DMS79 (cell line): ENCODE measurements around the gene FAM47E.

Experiments
- DNase-seq: peaks from one replicate; lab custom pipeline; 2025; lab: John Stamatoyannopoulos, UW

The FAM47E gene

DNA sequence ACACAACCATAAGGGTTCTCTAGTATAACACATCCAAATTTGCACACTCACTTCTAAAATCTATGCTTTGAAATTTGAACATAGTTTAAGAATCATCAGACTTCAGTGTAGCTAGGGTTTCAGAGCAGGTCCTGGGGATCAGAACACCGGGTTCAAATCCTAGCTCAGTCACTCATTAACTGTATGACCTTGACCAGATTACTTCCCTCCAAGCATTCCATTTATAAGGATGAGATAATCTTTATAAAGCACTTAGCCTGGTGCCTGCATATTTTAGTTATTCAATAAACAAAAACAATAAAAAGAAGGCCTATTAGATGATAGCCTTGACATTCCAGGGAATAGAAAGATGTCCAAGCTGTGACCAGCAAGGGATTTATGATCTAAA lies 50.2 kb downstream of the FAM47E start:
- DNase-seq = no peak

- DNase-seq = no peak
These were observed 51.4 kb downstream of the FAM47E start for GRCh38 chr4:76302826-76303438.

GRCh38 chr4:76305033-76305687 lies 53.6 kb downstream of the FAM47E start:
- no peak for DNase-seq

DNA sequence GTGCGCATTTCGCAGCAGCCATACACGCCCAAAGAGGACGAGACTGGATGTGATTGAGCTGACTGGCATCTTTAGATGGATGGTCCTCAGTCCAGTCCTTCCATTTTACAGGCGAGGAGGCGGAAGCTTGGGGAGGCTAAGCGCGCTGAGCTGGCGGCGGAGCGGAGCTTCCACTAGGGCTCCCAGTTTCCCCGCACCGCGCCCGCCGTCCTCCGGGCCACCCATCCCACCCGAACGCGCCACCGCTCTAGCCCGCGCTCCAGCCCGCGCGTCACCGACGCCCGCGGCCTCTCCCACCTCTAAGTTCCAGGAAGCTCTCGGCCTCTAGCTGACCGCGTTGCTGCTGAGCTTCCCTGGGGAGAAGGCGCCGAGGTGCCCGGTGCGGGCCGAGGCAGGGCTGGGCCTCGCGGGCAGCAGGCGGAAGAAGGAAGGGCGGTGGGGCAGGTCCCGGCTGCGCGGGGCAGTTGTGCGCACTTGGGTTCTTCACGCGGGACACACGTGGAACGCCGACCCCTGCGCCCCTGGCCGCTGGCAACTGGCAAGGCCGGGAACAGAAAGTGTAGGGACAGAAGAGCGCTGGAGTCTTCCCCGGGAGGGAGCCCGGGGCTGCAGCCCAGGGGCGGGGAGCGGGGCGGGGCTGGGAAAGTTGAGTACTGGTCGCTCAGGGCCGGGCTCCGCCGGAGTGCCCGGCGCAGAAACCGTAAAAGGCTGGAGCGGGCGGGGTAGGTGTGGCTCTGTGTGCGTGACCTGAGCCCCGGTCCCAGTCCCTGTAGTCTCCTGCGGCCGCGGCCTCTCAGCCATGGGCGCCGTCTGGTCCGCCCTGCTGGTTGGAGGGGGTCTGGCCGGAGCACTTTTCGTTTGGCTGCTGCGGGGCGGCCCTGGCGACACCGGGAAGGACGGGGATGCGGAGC lies 54.7 kb downstream of the FAM47E start, which contains the start of gene STBD1:
TSS of gene STBD1 (plus strand) at position 763 of the 911 bp plus-strand sequence. CDS start at position 800, 37 bp downstream.
- no peak for DNase-seq

DNA sequence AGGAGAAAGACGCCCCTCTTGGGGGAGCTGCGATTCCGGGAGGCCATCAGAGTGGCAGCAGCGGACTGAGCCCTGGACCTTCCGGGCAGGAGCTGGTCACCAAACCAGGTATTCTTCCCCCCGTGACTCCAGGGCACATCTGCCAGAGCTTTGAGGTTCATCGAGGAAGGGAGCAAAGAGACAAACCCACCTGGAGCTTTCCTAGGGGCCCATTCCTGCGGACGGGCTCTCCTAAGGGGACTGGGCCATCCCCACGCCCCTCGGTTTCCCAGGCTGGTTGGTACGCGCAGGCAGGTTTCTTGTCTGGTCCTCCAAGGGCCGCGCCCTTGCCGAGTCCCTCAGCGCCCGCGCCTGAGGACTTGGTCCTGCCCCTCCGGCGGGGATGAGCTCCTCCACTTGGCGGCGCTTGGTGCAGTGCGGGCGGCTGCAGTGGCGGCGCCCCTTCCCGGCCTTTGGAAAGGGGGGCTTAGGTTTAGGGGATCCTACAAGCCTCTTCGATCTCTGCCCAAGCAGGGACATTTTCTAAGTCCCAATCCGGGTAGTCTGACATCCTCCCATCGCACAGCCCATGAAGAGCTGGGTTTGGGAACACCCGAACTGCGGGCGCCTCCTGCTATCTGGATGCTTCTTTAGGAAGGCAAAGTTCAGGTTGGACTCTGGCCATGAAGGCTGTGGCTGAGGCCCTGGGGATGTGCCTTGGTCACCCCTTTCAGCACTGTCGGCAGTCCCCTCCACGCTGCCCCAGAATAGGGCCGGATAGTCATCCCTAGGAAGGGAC lies 55.5 kb downstream of the FAM47E start:
- no peak for DNase-seq

DNA sequence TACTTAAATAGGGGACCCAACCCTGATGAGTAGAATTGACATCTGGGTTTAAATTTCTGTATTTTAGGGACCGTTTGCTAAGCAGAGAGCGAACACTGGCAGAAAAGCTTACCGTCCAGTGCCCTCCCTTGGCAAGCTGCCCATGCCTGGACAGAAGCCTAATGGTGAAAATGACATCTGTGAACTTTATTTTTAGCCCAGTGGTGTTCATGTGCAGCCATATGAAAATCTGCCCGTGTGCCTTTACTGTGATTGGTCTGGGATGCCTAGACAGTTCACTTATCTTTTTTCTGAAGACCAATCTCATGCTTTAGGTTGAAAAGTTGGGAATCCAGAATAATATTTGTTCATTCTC lies 56.1 kb downstream of the FAM47E start:
- DNase-seq = no peak

GRCh38 chr4:76308548-76308947 lies 57.0 kb downstream of the FAM47E start:
- no peak for DNase-seq

DNA sequence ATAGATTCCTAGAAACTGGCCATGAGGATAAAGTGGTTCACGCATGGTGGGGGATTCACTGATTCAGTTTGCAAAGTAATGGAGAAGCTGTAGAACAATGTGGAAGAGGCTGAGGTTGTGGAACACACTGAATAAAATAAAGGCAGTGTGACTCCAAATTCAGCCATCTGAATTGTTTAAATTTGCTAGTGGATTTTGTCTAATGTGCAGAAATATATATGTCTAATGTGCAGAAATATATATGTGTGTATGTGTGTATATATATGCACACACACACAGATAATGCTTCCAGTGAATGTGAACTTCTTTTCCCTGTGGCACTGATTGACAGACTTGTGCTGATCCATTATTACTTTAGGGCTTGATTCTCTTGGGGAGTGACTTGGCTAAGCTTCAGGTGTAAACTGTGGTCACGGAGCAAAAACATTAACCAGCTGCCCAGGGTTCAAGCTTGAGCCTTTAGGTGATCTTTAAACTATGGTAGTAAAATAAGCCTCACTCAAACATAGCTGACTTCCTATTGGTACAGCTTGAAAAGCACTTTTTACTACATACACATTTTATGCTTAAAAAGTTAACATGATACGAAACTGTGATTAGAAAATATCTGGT lies 58.5 kb downstream of the FAM47E start:
- no peak for DNase-seq

- DNase-seq = no peak
These were observed 59.2 kb downstream of the FAM47E start for GRCh38 chr4:76310683-76311082.

DNA sequence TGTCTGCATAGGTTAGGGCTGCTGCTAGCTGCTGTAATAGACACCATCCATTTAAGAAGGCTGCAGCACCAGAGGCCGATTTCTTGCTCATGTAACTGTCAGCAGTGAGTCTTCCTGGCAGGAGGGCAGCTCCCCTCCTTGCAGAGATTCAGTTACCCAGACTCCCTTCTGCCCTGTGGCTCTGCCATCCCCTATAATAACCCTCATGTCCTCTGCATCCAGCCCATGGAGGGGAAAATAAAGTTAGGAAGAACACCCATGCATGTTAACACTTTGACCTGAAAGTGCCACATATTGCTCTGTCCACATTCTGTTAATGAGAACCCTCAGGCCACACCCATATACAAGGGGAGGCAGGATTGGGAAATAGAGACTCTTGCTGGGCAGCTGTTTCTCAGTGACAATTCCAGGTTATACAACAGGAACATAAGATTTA lies 60.4 kb downstream of the FAM47E start:
- no peak for DNase-seq

GRCh38 chr4:76312457-76312856 lies 60.9 kb downstream of the FAM47E start:
- DNase-seq = no peak

DNA sequence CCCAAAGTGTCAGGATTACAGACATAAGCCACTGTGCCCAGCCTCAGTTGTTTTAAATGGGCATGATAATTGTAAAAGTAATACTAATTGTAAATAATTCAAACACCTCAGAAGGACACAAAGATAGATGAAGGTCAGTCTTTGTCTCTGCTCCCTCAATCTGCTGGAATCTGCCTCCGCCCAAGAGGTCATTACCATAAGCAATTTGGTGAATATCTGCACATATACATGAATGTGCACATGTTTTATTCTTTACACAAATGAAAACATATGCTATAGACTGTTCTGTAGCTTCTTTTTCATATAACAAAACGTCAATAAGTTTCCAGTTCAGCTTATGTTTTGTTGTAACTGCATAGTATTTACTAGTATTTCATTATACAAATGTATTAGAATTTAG lies 62.0 kb downstream of the FAM47E start:
- no peak for DNase-seq

DNA sequence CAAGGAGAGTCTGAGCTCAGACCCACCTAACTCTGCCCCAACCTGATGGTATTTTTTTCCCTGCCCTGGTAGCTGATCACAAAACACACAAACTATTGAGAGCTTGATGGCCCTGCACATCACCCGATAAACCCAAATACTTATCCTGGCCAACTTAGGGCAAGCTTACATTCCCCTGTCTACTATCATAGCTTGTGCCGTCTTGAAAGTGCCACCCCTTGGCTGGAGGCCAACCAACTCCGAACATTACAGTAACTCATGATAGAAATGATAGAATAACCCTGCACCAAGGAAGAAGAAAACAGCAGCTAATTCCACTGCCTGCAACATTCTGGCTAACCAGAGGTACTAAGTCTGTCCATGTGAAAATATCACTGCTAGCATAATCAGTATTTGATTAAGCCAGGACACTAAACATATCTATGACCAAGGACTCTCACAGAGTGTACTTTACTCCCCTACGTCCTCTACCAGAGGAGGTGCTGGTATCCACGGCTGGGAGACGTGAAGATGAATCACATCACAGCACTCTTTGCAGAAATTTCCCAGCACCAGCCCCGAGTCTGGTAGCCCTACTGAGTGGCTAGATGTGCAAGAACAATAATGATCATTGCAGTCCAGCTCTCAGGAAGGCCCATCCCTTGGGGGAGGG lies 63.9 kb downstream of the FAM47E start:
- DNase-seq = no peak

DNA sequence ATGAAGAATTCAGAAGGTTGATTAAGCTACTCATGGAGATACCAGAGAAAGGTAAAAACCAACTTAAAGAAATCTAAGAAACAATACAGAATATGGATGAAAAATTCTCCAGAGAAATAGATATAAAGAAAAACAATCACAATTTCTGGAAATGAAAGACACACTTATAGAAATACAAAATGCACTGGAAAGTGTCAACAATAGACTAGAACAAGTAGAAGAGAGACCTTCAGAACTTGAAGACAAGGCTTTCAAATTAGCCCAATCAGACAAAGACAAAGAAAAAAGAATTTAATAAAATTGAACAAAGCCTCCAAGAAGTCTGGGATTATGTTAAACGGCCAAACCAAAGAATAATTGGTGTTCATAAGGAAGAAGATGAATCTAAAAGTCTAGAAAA lies 64.6 kb downstream of the FAM47E start:
- DNase-seq = no peak

DNA sequence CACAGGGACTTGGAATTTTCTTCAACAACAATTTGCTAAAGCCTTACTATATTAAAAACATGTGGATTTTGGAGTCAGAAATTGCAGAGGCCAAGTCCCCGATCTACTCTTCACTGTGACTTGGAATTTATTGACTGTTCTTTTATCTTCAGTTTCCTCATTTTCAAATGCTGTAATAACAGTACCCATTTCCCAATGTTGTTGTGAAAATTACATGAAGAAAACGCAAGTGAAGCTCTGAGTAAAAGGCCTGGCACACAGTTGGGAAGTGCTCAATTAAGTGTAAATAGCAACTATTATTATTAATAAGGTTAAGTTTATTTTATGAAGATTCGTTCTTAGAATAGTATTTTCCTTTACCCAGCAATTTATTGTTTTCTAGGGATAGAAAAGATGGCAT lies 70.7 kb downstream of the FAM47E start:
- DNase-seq = no peak

GRCh38 chr4:76325072-76325471 lies 73.6 kb downstream of the FAM47E start:
- no peak for DNase-seq

GRCh38 chr4:76326515-76326914 lies 75.0 kb downstream of the FAM47E start:
- DNase-seq = no peak
